ENCODE measurements around the gene TUBB2B. TPM values are rescaled to one million over a fixed set of nuclear protein-coding genes. Genes with fewer than 3 reads are reported as not detected.

The TUBB2B gene
- total and polyA plus RNA-seq, 4 donors, result 0.22 to 4.6 (median 3.2) TPM

- Histone ChIP-seq H3K27ac (ENCODE audit: low read depth in 1 of 2, low read length in 2 of 2) (peak within 1 kb of the TSS; percentile 81 to 88), H3K9ac (ENCODE audit: low read depth in 1 of 2, low read length in 2 of 2) (peak within 1 kb of the TSS; percentile 34 to 45), H3K9me3 (ENCODE audit: control insufficient read depth in 4 of 4, low read length in 3 of 4) (no peaks in the 10 kb centered on the region), H3K4me3 (ENCODE audit: low read depth in 1 of 3, low read length in 3 of 3) (peak within 1 kb of the TSS; percentile 87 to 92 (median 91)), H3K27me3 (ENCODE audit: control insufficient read depth in 4 of 4, insufficient read depth in 4 of 4, low read length in 3 of 4) (no peaks in the 10 kb centered on the region), H3K36me3 (ENCODE audit: control insufficient read depth in 4 of 4, insufficient read depth in 3 of 4, low read depth in 1 of 4, low read length in 3 of 4) (peaks cover 0 to 3% (median 1%) of the 10 kb centered on the region in 4 donors), H3K4me1 (ENCODE audit: control insufficient read depth in 4 of 4, insufficient read depth in 4 of 4, low read length in 3 of 4) (peaks cover 8 to 36% (median 27%) of the 10 kb centered on the region in 4 donors)
- no peak for TF ChIP-seq YY1 (IDR thresholded peaks at IDR 0.05)
- peak in 1 of 2 donors; percentile 58 for TF ChIP-seq GABPA (IDR thresholded peaks at IDR 0.05 in 1 of 2, conservative IDR thresholded peaks at IDR 0.05 in 1 of 2)
- TF ChIP-seq HNF4A (conservative IDR thresholded peaks at IDR 0.05), result peak in 1 of 2 donors; percentile 34
- TF ChIP-seq EGR1 (IDR thresholded peaks at IDR 0.05; ENCODE audit: low read depth in 2 of 2), result peak in 1 of 2 donors; percentile 37
- no peak for TF ChIP-seq JUND (IDR thresholded peaks at IDR 0.05)
- no peak for TF ChIP-seq RXRA (IDR thresholded peaks at IDR 0.05)
- TF ChIP-seq FOXA1 (IDR thresholded peaks at IDR 0.05), result peak; percentile 12
- no peak for TF ChIP-seq FOXA2 (IDR thresholded peaks at IDR 0.05)
- TF ChIP-seq CTCF (IDR thresholded peaks at IDR 0.05; ENCODE audit: low read depth, low read length, missing input control), result no peak
- no peak for TF ChIP-seq REST (IDR thresholded peaks at IDR 0.05)
- TF ChIP-seq MAX (IDR thresholded peaks at IDR 0.05), result no peak
- TF ChIP-seq ATF3 (IDR thresholded peaks at IDR 0.05), result no peak
- TF ChIP-seq HNF4G (IDR thresholded peaks at IDR 0.05), result no peak
- TF ChIP-seq ZBTB33 (IDR thresholded peaks at IDR 0.05), result no peak
- no peak for TF ChIP-seq NR2F2 (IDR thresholded peaks at IDR 0.05)
- peak in 1 of 2 donors; percentile 19 for TF ChIP-seq RAD21 (IDR thresholded peaks at IDR 0.05)
- peak; percentile 51 for TF ChIP-seq SP1 (IDR thresholded peaks at IDR 0.05)
- TF ChIP-seq TAF1 (conservative IDR thresholded peaks at IDR 0.05), result no peak
- under 1% methylated on average over 79 of the region's 80 CpGs for WGBS
- DNase-seq (ENCODE audit: low spot score), result peak; percentile 99
Observed at GRCh38 chr6:3258720-3259490, 31.5 kb upstream of the TUBB2B start, which contains the start of gene PSMG4. Gene PSMG4, plus strand, starts transcription at chr6:3258947. Its CDS starts 76 bp downstream, at chr6:3259023.
